ENCODE data around the gene ULBP1. TPM values are rescaled to one million over a fixed set of nuclear protein-coding genes. Genes with fewer than 3 reads are reported as not detected.

Gene ULBP1
- total RNA-seq, 4 donors from 2014 or later = not detected

DNA sequence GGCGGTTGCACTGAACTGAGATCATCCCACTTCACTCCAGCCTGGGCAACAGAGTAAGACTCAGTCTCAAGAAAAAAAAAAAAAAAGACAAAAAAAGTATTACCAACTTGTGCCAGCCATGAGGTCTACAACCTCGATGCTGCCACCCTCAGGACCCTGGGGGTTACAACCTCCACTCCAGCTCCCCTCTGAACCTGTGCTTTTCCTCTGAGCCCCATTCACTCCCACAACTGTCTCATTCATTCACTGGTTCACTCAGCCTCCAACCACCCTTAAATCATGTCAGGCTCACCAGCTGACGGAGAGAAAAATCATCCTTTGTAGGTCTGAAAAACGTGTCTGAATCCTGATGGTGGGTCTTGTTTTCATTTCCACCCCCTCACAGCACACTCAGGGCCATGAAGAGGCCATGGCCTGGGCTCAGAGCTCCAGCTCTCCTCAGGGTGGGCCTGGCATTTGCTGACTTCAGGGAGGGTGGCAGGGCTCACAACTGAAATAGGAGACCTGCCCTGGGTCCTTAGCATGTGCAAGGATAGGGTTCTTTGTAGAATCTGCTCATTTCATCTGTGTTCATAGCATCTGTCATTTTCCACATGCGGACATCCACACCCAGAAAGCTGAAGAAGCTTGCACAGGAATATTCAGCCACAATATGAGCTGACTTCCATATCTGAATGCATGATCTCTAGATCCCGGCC is 1.9 kb upstream of the ULBP1 start:
- intact Hi-C loops (cut with DNase I; ENCODE audit: low total_unique reads) = no loop called here
- TF ChIP-seq POLR2AphosphoS5 (IDR thresholded peaks at IDR 0.05) (no peak), POLR2A (IDR thresholded peaks at IDR 0.05) (no peak), EP300 (IDR thresholded peaks at IDR 0.05; ENCODE audit: low read depth) (no peak)
- TF ChIP-seq, protein P1, sequence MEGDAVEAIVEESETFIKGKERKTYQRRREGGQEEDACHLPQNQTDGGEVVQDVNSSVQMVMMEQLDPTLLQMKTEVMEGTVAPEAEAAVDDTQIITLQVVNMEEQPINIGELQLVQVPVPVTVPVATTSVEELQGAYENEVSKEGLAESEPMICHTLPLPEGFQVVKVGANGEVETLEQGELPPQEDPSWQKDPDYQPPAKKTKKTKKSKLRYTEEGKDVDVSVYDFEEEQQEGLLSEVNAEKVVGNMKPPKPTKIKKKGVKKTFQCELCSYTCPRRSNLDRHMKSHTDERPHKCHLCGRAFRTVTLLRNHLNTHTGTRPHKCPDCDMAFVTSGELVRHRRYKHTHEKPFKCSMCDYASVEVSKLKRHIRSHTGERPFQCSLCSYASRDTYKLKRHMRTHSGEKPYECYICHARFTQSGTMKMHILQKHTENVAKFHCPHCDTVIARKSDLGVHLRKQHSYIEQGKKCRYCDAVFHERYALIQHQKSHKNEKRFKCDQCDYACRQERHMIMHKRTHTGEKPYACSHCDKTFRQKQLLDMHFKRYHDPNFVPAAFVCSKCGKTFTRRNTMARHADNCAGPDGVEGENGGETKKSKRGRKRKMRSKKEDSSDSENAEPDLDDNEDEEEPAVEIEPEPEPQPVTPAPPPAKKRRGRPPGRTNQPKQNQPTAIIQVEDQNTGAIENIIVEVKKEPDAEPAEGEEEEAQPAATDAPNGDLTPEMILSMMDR (IDR thresholded peaks at IDR 0.05) = no peak
- DNase-seq = no peak
- in situ Hi-C loops (cut with MboI; ENCODE audit: low pct_ligation_motif_present in 1 of 4, low pct_unique_long_range_greater_than_20kb in 1 of 4, low sequenced_read_pairs in 3 of 4) = no loop called here
- WGBS, 2 donors (ENCODE audit: low coverage in 1 of 2) = 60 to 100% methylated on average over 1 to 6 of the region's 6 CpGs
- H3K4me3 ChIP-seq = no peak overlapping the region
- H3K27ac ChIP-seq = no peak overlapping the region
- H3K27me3 ChIP-seq = peaks cover 95% of the 10 kb centered on the region
- no peaks in the 10 kb centered on the region for H3K36me3 ChIP-seq
- peaks cover 11 to 24% (median 23%) of the 10 kb centered on the region in 4 donors for H3K4me1 ChIP-seq
- no peaks in the 10 kb centered on the region for H3K9me3 ChIP-seq

DNA sequence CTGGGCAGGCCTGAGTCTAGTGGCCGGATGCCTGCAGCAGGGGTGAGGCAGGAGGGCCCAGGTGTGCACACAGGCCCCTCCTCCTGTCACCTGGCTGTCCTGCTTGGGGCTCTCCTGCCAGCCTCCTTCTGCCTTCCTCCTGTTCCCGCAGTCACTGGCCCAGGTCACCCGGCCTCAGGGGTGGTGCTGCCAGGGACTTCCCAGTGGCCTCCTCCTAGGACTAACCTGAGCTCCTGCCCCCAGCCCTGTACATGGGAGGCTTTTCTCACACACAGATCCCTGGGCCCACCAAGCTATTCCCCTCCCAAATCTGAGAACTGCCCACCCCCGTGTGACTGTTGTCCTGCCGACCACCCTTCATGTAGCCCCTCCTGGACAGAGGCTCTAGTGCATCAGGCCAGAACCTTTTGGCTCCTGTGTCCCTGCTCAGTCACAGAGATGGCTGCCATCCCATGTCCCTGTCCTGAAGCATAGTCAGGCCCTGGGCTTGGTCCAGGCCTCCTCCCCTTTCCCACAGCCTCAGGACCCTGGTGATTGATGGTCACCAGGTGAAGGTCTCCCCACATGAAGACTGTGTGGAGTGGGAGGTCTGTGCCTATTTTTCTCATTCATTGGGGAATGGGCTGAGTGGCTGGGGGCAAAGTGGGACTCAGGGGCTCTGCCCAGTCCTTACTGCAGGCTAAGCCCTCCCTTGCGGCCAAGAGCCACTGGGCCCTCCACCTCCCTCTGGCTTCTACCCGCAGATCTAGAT is 1.1 kb upstream of the ULBP1 start:
- intact Hi-C loops (cut with DNase I; ENCODE audit: low total_unique reads) = no loop called here
- no peak for DNase-seq

DNA sequence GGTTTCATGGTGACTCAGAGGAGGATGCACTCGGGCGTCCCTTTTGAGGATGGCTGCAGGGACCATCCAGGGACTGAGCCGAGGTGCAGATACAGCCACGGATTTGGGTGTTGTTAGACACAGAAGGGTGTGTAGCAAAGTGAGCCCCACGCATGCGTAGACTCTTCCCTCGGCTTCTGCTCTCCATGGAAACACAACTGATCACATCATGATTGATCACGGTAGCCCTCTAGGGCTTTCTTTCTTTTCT is 606 bp upstream of the ULBP1 start:
- TF ChIP-seq EP300 (IDR thresholded peaks at IDR 0.05; ENCODE audit: low read depth) = no peak
- no peak for TF ChIP-seq POLR2A (IDR thresholded peaks at IDR 0.05)
- TF ChIP-seq, protein P1 (IDR thresholded peaks at IDR 0.05) = no peak
- no peak for TF ChIP-seq POLR2AphosphoS5 (IDR thresholded peaks at IDR 0.05)
- H3K9me3 ChIP-seq = no peaks in the 10 kb centered on the region
- 3 to 13% methylated on average over 3 to 8 of the region's 8 CpGs for WGBS, 2 donors (ENCODE audit: low coverage in 1 of 2)
- in situ Hi-C loops (cut with MboI; ENCODE audit: low pct_ligation_motif_present in 1 of 4, low pct_unique_long_range_greater_than_20kb in 1 of 4, low sequenced_read_pairs in 3 of 4) = no loop called here
- peak overlapping the region in 3 of 4 donors; percentile 24 to 45 (median 33) for H3K4me3 ChIP-seq
- H3K36me3 ChIP-seq = no peaks in the 10 kb centered on the region
- no peak overlapping the region for H3K27ac ChIP-seq
- H3K27me3 ChIP-seq = peaks cover 95% of the 10 kb centered on the region
- DNase-seq = no peak
- intact Hi-C loops (cut with DNase I; ENCODE audit: low total_unique reads) = no loop called here
- peaks cover 11 to 24% (median 23%) of the 10 kb centered on the region in 4 donors for H3K4me1 ChIP-seq

More for the DNA sequence above, 1.1 kb upstream of the ULBP1 start:
- in situ Hi-C loops (cut with MboI; ENCODE audit: low pct_ligation_motif_present in 1 of 4, low pct_unique_long_range_greater_than_20kb in 1 of 4, low sequenced_read_pairs in 3 of 4) = no loop called here
- TF ChIP-seq EP300 (IDR thresholded peaks at IDR 0.05; ENCODE audit: low read depth) (no peak), POLR2AphosphoS5 (IDR thresholded peaks at IDR 0.05) (no peak), POLR2A (IDR thresholded peaks at IDR 0.05) (no peak)
- TF ChIP-seq, protein P1 (IDR thresholded peaks at IDR 0.05) = no peak
- Histone ChIP-seq H3K36me3 (no peaks in the 10 kb centered on the region), H3K27ac (no peak overlapping the region), H3K27me3 (peaks cover 95% of the 10 kb centered on the region), H3K4me1 (peaks cover 11 to 24% (median 23%) of the 10 kb centered on the region in 4 donors), H3K9me3 (no peaks in the 10 kb centered on the region), H3K4me3 (no peak overlapping the region)
- WGBS, 2 donors (ENCODE audit: low coverage in 1 of 2) = 70 to 81% methylated on average over 3 to 7 of the region's 7 CpGs

DNA sequence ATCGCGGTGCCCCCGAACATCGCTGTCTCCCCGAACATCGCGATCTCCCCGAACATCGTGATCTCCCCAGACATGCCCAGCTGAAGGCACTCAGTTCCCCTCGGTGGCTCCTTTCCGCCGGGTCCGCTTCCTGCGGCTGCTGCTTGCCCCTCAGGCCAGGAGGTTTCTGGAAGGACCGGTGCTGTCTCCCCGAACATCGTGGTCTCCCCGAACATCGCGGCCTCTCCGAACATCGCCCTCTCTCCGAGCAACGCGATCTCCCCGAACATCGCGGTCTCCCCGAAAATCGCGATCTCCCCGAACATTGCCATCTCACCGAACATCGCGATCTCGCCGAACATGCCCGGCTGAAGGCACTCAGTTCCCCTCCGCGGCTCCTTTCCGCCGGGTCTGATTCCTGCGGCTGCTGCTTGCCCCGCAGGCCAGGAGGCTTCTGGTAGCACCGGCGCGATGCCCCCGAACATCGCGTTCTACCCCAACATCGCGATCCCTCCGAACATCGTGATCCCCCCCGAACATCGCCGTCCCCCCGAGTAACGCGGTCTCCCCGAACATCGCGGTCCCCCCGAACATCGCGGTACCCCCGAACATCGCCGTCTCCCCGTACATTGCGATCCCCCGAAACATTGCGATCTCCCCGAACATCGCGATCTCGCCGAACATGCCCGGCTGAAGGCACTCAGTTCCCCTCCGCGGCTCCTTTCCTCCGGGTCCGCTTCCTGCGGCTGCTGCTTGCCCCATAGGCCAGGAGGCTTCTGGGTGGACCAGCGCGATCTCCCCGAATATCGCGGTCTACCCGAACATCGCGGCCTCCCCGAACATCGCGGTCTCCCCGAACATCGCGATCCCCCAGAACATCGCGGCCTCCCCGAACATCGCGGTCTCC is 808 bp downstream of the ULBP1 start:
- Histone ChIP-seq H3K4me3 (peak overlapping the region in 3 of 4 donors; percentile 24 to 45 (median 33)), H3K4me1 (peaks cover 11 to 24% (median 23%) of the 10 kb centered on the region in 4 donors), H3K27ac (no peak overlapping the region), H3K9me3 (no peaks in the 10 kb centered on the region), H3K36me3 (no peaks in the 10 kb centered on the region), H3K27me3 (peaks cover 92% of the 10 kb centered on the region)
- 10 to 14% methylated on average over 11 to 93 of the region's 103 CpGs for WGBS, 2 donors (ENCODE audit: low coverage in 1 of 2)
- no peak for DNase-seq
- in situ Hi-C loops (cut with MboI; ENCODE audit: low pct_ligation_motif_present in 1 of 4, low pct_unique_long_range_greater_than_20kb in 1 of 4, low sequenced_read_pairs in 3 of 4) = no loop called here
- TF ChIP-seq EP300 (IDR thresholded peaks at IDR 0.05; ENCODE audit: low read depth) (no peak), POLR2A (IDR thresholded peaks at IDR 0.05) (no peak), POLR2AphosphoS5 (IDR thresholded peaks at IDR 0.05) (no peak)
- TF ChIP-seq, protein P1 (IDR thresholded peaks at IDR 0.05) = no peak
- intact Hi-C loops (cut with DNase I; ENCODE audit: low total_unique reads) = loop anchor here (1.0 kb wide), 1 partner anchor 107 kb away; no protein-coding TSS in a partner anchor

Data from transverse colon (tissue), 4 donors.